A549 (cell line): ENCODE results near the gene SLC17A5. TPM values are rescaled to one million over a fixed set of nuclear protein-coding genes. Genes with fewer than 3 reads are reported as not detected.

Experiments used
- ATAC-seq, 2 experiments: fragments of 200-7000 bp in 1 of 2; fragments of >200 bp in 1 of 2; cut with Nextera tagmentation in 1 of 2; cut with Tn5 transposase in 1 of 2; 3 replicates each; pipeline versions ENCODE4 v1.8.0 to v1.9.1; 2018 to 2020; ENCODE audit warnings: mild to moderate bottlenecking in 1 of 2, moderate library complexity in 1 of 2
- CTCF ChIA-PET: fragments of 300-600 bp; sonication (Branson Sonifier 250); formaldehyde crosslinking; extraction: SDS; loops from one replicate; lab custom pipeline; 2021; ENCODE audit warnings: antibody characterized with exemption, inconsistent platforms; lab: Yijun Ruan, JAX
- POLR2A ChIA-PET: fragments of 350-600 bp; formaldehyde crosslinking; extraction: SDS; loops from one replicate; lab custom pipeline; 2021; ENCODE audit warnings: antibody characterized with exemption, inconsistent platforms; lab: Yijun Ruan, JAX
- DNase-seq, 2 experiments: peaks; one replicate each; pipeline versions ENCODE4 v3.0.0 to v3.0.0-alpha.2; 2011 to 2016; ENCODE audit warnings: low read depth in 1 of 2, low spot score in 1 of 2
- FAIRE-seq: peaks from 2 replicates; lab custom pipeline; 2011; peaks lifted over from hg19 to GRCh38; lab: Jason Lieb, UNC
- H3K27ac ChIP-seq, 2 experiments: fragments of >200 bp; sonication (Bioruptor Twin); formaldehyde crosslinking; 3 replicates each; pipeline ENCODE4 v1.5.1; 2016 to 2017
- H3K4me1 ChIP-seq: fragments of >200 bp; sonication (Bioruptor Twin); formaldehyde crosslinking; 3 replicates; pipeline ENCODE4 v1.6.1; 2016
- H3K4me2 ChIP-seq: fragments of >200 bp; sonication (Bioruptor Twin); formaldehyde crosslinking; 3 replicates; pipeline ENCODE4 v1.6.1; 2016
- H3K4me3 ChIP-seq: fragments of >200 bp; sonication (Bioruptor Twin); formaldehyde crosslinking; 3 replicates; pipeline ENCODE4 v1.5.1; 2016
- H3K9me3 ChIP-seq: fragments of >200 bp; sonication (Bioruptor Twin); formaldehyde crosslinking; 3 replicates; pipeline ENCODE4 v1.6.1; 2016
- ATOH8 ChIP-seq: fragments of 250-450 bp; sonication (Bioruptor Pico); IDR thresholded peaks from 2 replicates; pipeline ENCODE4 v1.5.0; 2020; ENCODE audit warnings: low read depth, mild to moderate bottlenecking, moderate library complexity
- BCL3 ChIP-seq: fragments of >200 bp; sonication (Bioruptor Twin); formaldehyde crosslinking; IDR thresholded peaks from 3 replicates; pipeline ENCODE4 v1.6.1; 2016
- CBX8 ChIP-seq: fragments of 200-600 bp; sonication (generic); IDR thresholded peaks from 2 replicates; pipeline ENCODE4 v1.6.1; 2016
- CHD4 ChIP-seq: fragments of 200-600 bp; sonication (generic); IDR thresholded peaks from 2 replicates; pipeline ENCODE4 v1.6.1; 2016; ENCODE audit warnings: antibody characterized with exemption, mild to moderate bottlenecking, borderline replicate concordance
- EHF ChIP-seq: fragments of 250-450 bp; sonication (Bioruptor Pico); IDR thresholded peaks from 2 replicates; pipeline ENCODE4 v1.5.0; 2020; ENCODE audit warnings: mild to moderate bottlenecking
- FOSL2 ChIP-seq, 2 experiments: fragments of 450-650 bp in 1 of 2; fragments of >200 bp in 1 of 2; sonication (Bioruptor Twin) in 1 of 2; formaldehyde crosslinking; IDR thresholded peaks; 2 replicates each; pipeline versions ENCODE4 v1.5.0 to v1.6.1; 2016 to 2020; ENCODE audit warnings: mild to moderate bottlenecking in 1 of 2, moderate library complexity in 1 of 2
- GATA3 ChIP-seq: IDR thresholded peaks from 2 replicates; pipeline ENCODE4 v1.6.1; 2012; ENCODE audit warnings: borderline replicate concordance
- HDAC2 ChIP-seq: fragments of 200-600 bp; sonication (generic); IDR thresholded peaks from 2 replicates; pipeline ENCODE4 v1.6.1; 2016
- HES2 ChIP-seq: fragments of >200 bp; sonication (Bioruptor Twin); formaldehyde crosslinking; IDR thresholded peaks from 2 replicates; pipeline ENCODE4 v1.6.1; 2016
- HEYL ChIP-seq: fragments of 250-450 bp; sonication (Bioruptor Pico); IDR thresholded peaks from 2 replicates; pipeline ENCODE4 v1.8.0; 2021; ENCODE audit warnings: mild to moderate bottlenecking, moderate library complexity
- HOXA7 ChIP-seq: fragments of 250-450 bp; sonication (Bioruptor Pico); IDR thresholded peaks from 2 replicates; pipeline ENCODE4 v1.5.0; 2020; ENCODE audit warnings: mild to moderate bottlenecking, moderate library complexity
- HOXB13 ChIP-seq: fragments of 250-450 bp; sonication (Bioruptor Pico); IDR thresholded peaks from 2 replicates; pipeline ENCODE4 v1.5.0; 2020; ENCODE audit warnings: low read depth, mild to moderate bottlenecking, moderate library complexity
- KDM5A ChIP-seq: fragments of 200-600 bp; sonication (generic); IDR thresholded peaks from 2 replicates; pipeline ENCODE4 v1.6.1; 2016; ENCODE audit warnings: antibody characterized with exemption, mild to moderate bottlenecking
- MAFK ChIP-seq: fragments of 450-650 bp; IDR thresholded peaks from 2 replicates; pipeline ENCODE4 v1.6.1; 2014; ENCODE audit not compliant: partially characterized antibody
- MAZ ChIP-seq: fragments of 150-350 bp; IDR thresholded peaks from 2 replicates; pipeline ENCODE4 v1.6.1; 2014; ENCODE audit warnings: antibody characterized with exemption, low read depth, low read length, borderline replicate concordance
- MYC ChIP-seq: IDR thresholded peaks from 2 replicates; pipeline ENCODE4 v1.6.1; 2012; ENCODE audit warnings: mild to moderate bottlenecking, inconsistent platforms, low read length, improper control_type of control experiment, borderline replicate concordance
- NFE2L2 ChIP-seq: fragments of 150-350 bp; conservative IDR thresholded peaks from 2 replicates; pipeline ENCODE4 v1.6.1; 2014; ENCODE audit warnings: low read length
- PBX3 ChIP-seq: IDR thresholded peaks from 2 replicates; pipeline ENCODE4 v1.6.1; 2012
- POLR2A ChIP-seq: IDR thresholded peaks from 2 replicates; pipeline ENCODE4 v1.6.1; 2012; ENCODE audit warnings: mild to moderate bottlenecking, low read length
- POLR2AphosphoS2 ChIP-seq: conservative IDR thresholded peaks from 2 replicates; pipeline ENCODE4 v1.6.1; 2012; ENCODE audit warnings: low read length, improper control_type of control experiment, inconsistent platforms
- RAD21 ChIP-seq, 2 experiments: fragments of >200 bp in 1 of 2; sonication (Bioruptor Twin) in 1 of 2; formaldehyde crosslinking in 1 of 2; IDR thresholded peaks in 1 of 2; conservative IDR thresholded peaks in 1 of 2; 2 replicates in 1 of 2; 3 replicates in 1 of 2; pipeline ENCODE4 v1.6.1; 2012 to 2018; ENCODE audit warnings: inconsistent platforms in 1 of 2
- RCOR1 ChIP-seq: fragments of 150-350 bp; IDR thresholded peaks from 2 replicates; pipeline ENCODE4 v1.6.1; 2014; ENCODE audit warnings: antibody characterized with exemption, low read length, low read depth
- RNF2 ChIP-seq: fragments of 200-600 bp; sonication (generic); IDR thresholded peaks from 2 replicates; pipeline ENCODE4 v1.6.1; 2016; ENCODE audit warnings: low read depth, mild to moderate bottlenecking, antibody characterized with exemption, moderate library complexity, borderline replicate concordance
- SREBF2 ChIP-seq: fragments of 450-650 bp; IDR thresholded peaks from 2 replicates; pipeline ENCODE4 v1.6.1; 2014; ENCODE audit warnings: mild to moderate bottlenecking, moderate library complexity
- TFCP2L1 ChIP-seq: fragments of 250-450 bp; sonication (Bioruptor Pico); IDR thresholded peaks from 2 replicates; pipeline ENCODE4 v1.5.0; 2021; ENCODE audit warnings: mild to moderate bottlenecking
- ZSCAN20 ChIP-seq: fragments of 250-450 bp; sonication (Bioruptor Pico); IDR thresholded peaks from 2 replicates; pipeline ENCODE4 v1.8.0; 2022; ENCODE audit warnings: mild to moderate bottlenecking, moderate library complexity
- WGBS: methylation state at CpG from one replicate; pipeline ENCODE4 v1.1.6; 2017; ENCODE audit errors: missing lambda C conversion rate; 5-methylcytosine and 5-hydroxymethylcytosine counted together
- polyA plus RNA-seq, 4 experiments: library from polyadenylated mRNA; depleted of rRNA in 3 of 4; stranded (reverse); fragments of >200 nt; fragmentation: RNase III in 1 of 4; extraction: RNeasy Plus Mini Kit Qiagen cat#74134 plus additional on column Dnase treatment in 1 of 4; gene quantifications; 2 replicates in 3 of 4; 3 replicates in 1 of 4; pipeline ENCODE4 v1.2.3, GENCODE V29; 2011 to 2017

The SLC17A5 gene
- polyA plus RNA-seq, 2 of the 4 experiments (the other 2 are of a cell fraction) = 10.0 to 10.6 TPM

GRCh38 chr6:73695619-73696421 is 42.0 kb upstream of the SLC17A5 start, which contains the start of gene CD109 (continued):
- TF ChIP-seq ATOH8 = 0 out of 2 replicates have a peak, but pooled peaks have one; percentile 43
- TF ChIP-seq ZSCAN20 = no peak
- TF ChIP-seq MYC = no peak
- no peak for TF ChIP-seq HOXA7 (CRISPR knock-in tag)
- TF ChIP-seq MAFK = no peak
- TF ChIP-seq PBX3 = no peak
- no peak for TF ChIP-seq MAZ
- TF ChIP-seq FOSL2 (IDR thresholded peaks at IDR 0.05) = peak; percentile 63
- peak; percentile 96 for TF ChIP-seq FOSL2 (CRISPR knock-in tag; IDR thresholded peaks at IDR 0.05)
- 0 out of 2 replicates have a peak, but pooled peaks have one; percentile 16 for TF ChIP-seq HOXB13
- no peak for TF ChIP-seq EHF (CRISPR knock-in tag)
- TF ChIP-seq SREBF2 = no peak
- 0 out of 5 replicates have a peak, but pooled peaks of 1 of the 2 experiments have one; percentile 9 for TF ChIP-seq RAD21 (conservative IDR thresholded peaks at IDR 0.05 in 1 of 2, IDR thresholded peaks at IDR 0.05 in 1 of 2)
- no peak for TF ChIP-seq RNF2

- Histone ChIP-seq H3K9me3 (no peaks in the 10 kb centered on the region), H3K4me3 (peak overlapping the region; percentile 68), H3K4me2 (peak overlapping the region; percentile 86), H3K27ac (peak overlapping the region; percentile 95 to 97), H3K4me1 (peaks cover 28% of the 10 kb centered on the region)
- no peak for TF ChIP-seq MAFK
- TF ChIP-seq POLR2A = no peak
- no peak for TF ChIP-seq BCL3
- TF ChIP-seq FOSL2 (IDR thresholded peaks at IDR 0.05) = no peak
- no peak for TF ChIP-seq FOSL2 (CRISPR knock-in tag; IDR thresholded peaks at IDR 0.05)
- TF ChIP-seq NFE2L2 = no peak
- no peak for TF ChIP-seq HOXA7 (CRISPR knock-in tag)
- no peak for TF ChIP-seq POLR2AphosphoS2
- TF ChIP-seq RCOR1 = no peak
- TF ChIP-seq HEYL (CRISPR knock-in tag) = no peak
- no peak for TF ChIP-seq RAD21 (conservative IDR thresholded peaks at IDR 0.05 in 1 of 2, IDR thresholded peaks at IDR 0.05 in 1 of 2)
- TF ChIP-seq TFCP2L1 (CRISPR knock-in tag) = no peak
- no peak for TF ChIP-seq CBX8
- no peak for TF ChIP-seq CHD4
- TF ChIP-seq KDM5A = no peak
- TF ChIP-seq ZSCAN20 = no peak
- TF ChIP-seq HDAC2 = no peak
- no peak for TF ChIP-seq GATA3
- TF ChIP-seq HES2 = no peak
- TF ChIP-seq EHF (CRISPR knock-in tag) = no peak
- WGBS = 7% methylated on average over 5 of the region's 5 CpGs
- peak in 1 of 2 experiments; percentile 58 for DNase-seq
- peak; percentile 72 for ATAC-seq
- POLR2A ChIA-PET = interaction anchor here (0.7 to 1.2 kb wide), 2 partner anchors 38 to 175 kb away, joined by 3 to 5 read pairs; no protein-coding TSS in a partner anchor
- FAIRE-seq = no peak
- CTCF ChIA-PET = interaction anchor here (1.9 to 2.0 kb wide), 2 partner anchors 38 to 44 kb away, joined by 4 to 11 read pairs; no protein-coding TSS in a partner anchor
These were observed 41.1 kb upstream of the SLC17A5 start for GRCh38 chr6:73694711-73695411.
